HepG2 (cell line): ENCODE results near the gene OCSTAMP. TPM values are rescaled to one million over a fixed set of nuclear protein-coding genes. Genes with fewer than 3 reads are reported as not detected.

Experiments
- ATAC-seq: fragments of 200-7000 bp; cut with Tn5 transposase; 3 replicates; pipeline ENCODE4 v1.9.1; 2020; ENCODE audit warnings: mild to moderate bottlenecking, moderate library complexity
- BruUV-seq: library from RNA; stranded (reverse); fragments of 400-500 nt; replicated peaks from 2 replicates; lab custom pipeline; 2021; lab: Mats Ljungman, UMichigan
- CTCF ChIA-PET: fragments of 300-600 bp; formaldehyde crosslinking; extraction: SDS; loops from one replicate; lab custom pipeline; 2021; ENCODE audit warnings: low total read pairs, inconsistent platforms, low intra/inter-chr PET ratio; lab: Yijun Ruan, JAX
- POLR2A ChIA-PET: fragments of 350-600 bp; sonication (Branson Sonifier 250); formaldehyde crosslinking; loops from one replicate; lab custom pipeline; 2020; ENCODE audit warnings: antibody characterized with exemption, inconsistent platforms; lab: Yijun Ruan, JAX
- DNase-seq: peaks from one replicate; pipeline ENCODE4 v3.0.0-alpha.2; 2015; ENCODE audit warnings: low spot score
- FAIRE-seq: peaks from 3 replicates; lab custom pipeline; 2011; peaks lifted over from hg19 to GRCh38; lab: Jason Lieb, UNC
- H2AFZ ChIP-seq: one replicate; pipeline ENCODE4 v1.6.1; 2011; ENCODE audit warnings: low read length, inconsistent platforms
- H3K27ac ChIP-seq: fragments of 300-600 bp; 3 replicates; pipeline ENCODE4 v1.8.0; 2011; ENCODE audit warnings: mixed run types, mild to moderate bottlenecking, mixed read lengths, low read length, inconsistent platforms; ENCODE audit not compliant: insufficient read depth; ENCODE audit errors: extremely low read length
- H3K27me3 ChIP-seq, 2 experiments: fragments of 200-600 bp in 1 of 2; 2 replicates in 1 of 2; 3 replicates in 1 of 2; pipeline versions ENCODE4 v1.6.0 to v1.8.0; 2011; ENCODE audit warnings: low read length in 2 of 2, mild to moderate bottlenecking in 2 of 2, moderate library complexity in 2 of 2, inconsistent platforms in 1 of 2; ENCODE audit not compliant: insufficient read depth in 2 of 2, control insufficient read depth in 1 of 2
- H3K36me3 ChIP-seq, 2 experiments: fragments of 200-600 bp in 1 of 2; replicated peaks in 1 of 2; 2 replicates in 1 of 2; 3 replicates in 1 of 2; pipeline versions ENCODE4 v1.5.1 to v1.8.0; 2011; ENCODE audit warnings: low read length in 2 of 2, inconsistent platforms in 1 of 2; ENCODE audit not compliant: insufficient read depth in 2 of 2, control insufficient read depth in 1 of 2
- H3K4me1 ChIP-seq: 2 replicates; pipeline ENCODE4 v1.5.1; 2012; ENCODE audit warnings: low read length, inconsistent platforms; ENCODE audit not compliant: insufficient read depth
- H3K4me2 ChIP-seq: 2 replicates; pipeline ENCODE4 v1.6.0; 2011; ENCODE audit warnings: low read depth, low read length, inconsistent platforms
- H3K4me3 ChIP-seq, 3 experiments: fragments of 200-600 bp in 1 of 3; sonication (generic), shearing (Covaris generic) in 1 of 3; replicated peaks in 1 of 3; 2 replicates each; pipeline ENCODE4 v1.5.1; 2011 to 2016; ENCODE audit warnings: low read length in 3 of 3, inconsistent platforms in 2 of 3, low read depth in 2 of 3, mild to moderate bottlenecking in 2 of 3, control low read depth in 1 of 3, mixed read lengths in 1 of 3; ENCODE audit not compliant: insufficient read depth in 1 of 3
- H3K79me2 ChIP-seq: one replicate; pipeline ENCODE4 v1.6.1; 2011; ENCODE audit warnings: low read length, inconsistent platforms; ENCODE audit not compliant: insufficient read depth
- H3K9ac ChIP-seq: 2 replicates; pipeline ENCODE4 v1.6.0; 2011; ENCODE audit warnings: mild to moderate bottlenecking, low read depth, low read length, inconsistent platforms; ENCODE audit not compliant: insufficient read depth
- H3K9me3 ChIP-seq: 2 replicates; pipeline ENCODE4 v1.5.1; 2012; ENCODE audit warnings: mild to moderate bottlenecking, low read length
- H4K20me1 ChIP-seq: 2 replicates; pipeline ENCODE4 v1.6.0; 2011; ENCODE audit warnings: inconsistent platforms, mild to moderate bottlenecking, low read length, moderate library complexity; ENCODE audit not compliant: insufficient read depth
- ELF3 ChIP-seq: IDR thresholded peaks from 2 replicates; pipeline ENCODE4 v1.6.1; 2016; ENCODE audit warnings: missing genetic modification reagents, missing compliant biosample characterization
- FOSL1 ChIP-seq: sonication (generic); formaldehyde crosslinking; IDR thresholded peaks from 2 replicates; pipeline ENCODE4 v1.9.0; 2021; ENCODE audit warnings: missing genetic modification reagents, borderline replicate concordance
- IRF2 ChIP-seq: IDR thresholded peaks from 2 replicates; pipeline ENCODE4 v1.6.1; 2018; ENCODE audit warnings: missing genetic modification reagents, missing compliant biosample characterization
- MXD4 ChIP-seq: IDR thresholded peaks from 2 replicates; pipeline ENCODE4 v1.6.1; 2016; ENCODE audit warnings: mild to moderate bottlenecking, missing biosample characterization, missing genetic modification reagents
- POGK ChIP-seq: sonication (generic); formaldehyde crosslinking; conservative IDR thresholded peaks from 2 replicates; pipeline ENCODE4 v1.8.0; 2022; ENCODE audit warnings: mild to moderate bottlenecking, moderate library complexity, missing genetic modification reagents
- ZBTB2 ChIP-seq: sonication (generic); formaldehyde crosslinking; IDR thresholded peaks from 2 replicates; pipeline ENCODE4 v1.8.0; 2022; ENCODE audit warnings: low read depth, missing genetic modification reagents
- ZNF24 ChIP-seq: fragments of 450-650 bp; IDR thresholded peaks from 2 replicates; pipeline ENCODE4 v1.6.1; 2017; ENCODE audit warnings: antibody characterized with exemption, mild to moderate bottlenecking
- WGBS: methylation state at CpG from one replicate; pipeline ENCODE4 v1.1.6; 2017; ENCODE audit warnings: low lambda C conversion rate; 5-methylcytosine and 5-hydroxymethylcytosine counted together
- in situ Hi-C: cut with HindIII; loops from 2 replicates; pipeline ENCODE4 v1.10.0; 2017; ENCODE audit warnings: low pct_unique_long_range_greater_than_20kb; ENCODE audit not compliant: extremely low pct_ligation_motif_present
- intact Hi-C: fragments of 100-400 bp; cut with micrococcal nuclease; formaldehyde crosslinking; loops from one replicate; pipeline ENCODE4 v1.10.0; 2022; ENCODE audit not compliant: unreplicated experiment
- polyA plus RNA-seq, 8 experiments: library from polyadenylated mRNA; depleted of rRNA in 3 of 8; stranded (reverse) in 7 of 8; unstranded in 1 of 8; fragments of >200 nt; fragmentation: Illumina TruSeq in 4 of 8; extraction: Trizol in 4 of 8; gene quantifications; 2 replicates each; pipeline versions ENCODE4 v1.2.1 to v1.2.3, GENCODE V29; 2011 to 2016; ENCODE audit warnings: low read depth in 4 of 8, missing spikeins in 1 of 8, mixed read lengths in 1 of 8; ENCODE audit not compliant: insufficient read depth in 1 of 8
- total RNA-seq, 5 experiments: library from RNA; depleted of rRNA; stranded (reverse); fragments of >200 nt; fragmentation: Illumina TruSeq; extraction: Trizol; gene quantifications; 2 replicates each; pipeline ENCODE4 v1.2.3, GENCODE V29; 2016; ENCODE audit warnings: low read depth in 1 of 5
- TF ChIP-seq, protein P1 (sequence below): sonication (generic); formaldehyde crosslinking; IDR thresholded peaks from 2 replicates; pipeline ENCODE4 v1.4.0; 2020; ENCODE audit warnings: mild to moderate bottlenecking, missing genetic modification reagents

Gene OCSTAMP
- total and polyA plus RNA-seq, 2 of the 13 experiments (the other 11 are each of a cell fraction or from before 2014, with no cell fraction given) = not detected

DNA sequence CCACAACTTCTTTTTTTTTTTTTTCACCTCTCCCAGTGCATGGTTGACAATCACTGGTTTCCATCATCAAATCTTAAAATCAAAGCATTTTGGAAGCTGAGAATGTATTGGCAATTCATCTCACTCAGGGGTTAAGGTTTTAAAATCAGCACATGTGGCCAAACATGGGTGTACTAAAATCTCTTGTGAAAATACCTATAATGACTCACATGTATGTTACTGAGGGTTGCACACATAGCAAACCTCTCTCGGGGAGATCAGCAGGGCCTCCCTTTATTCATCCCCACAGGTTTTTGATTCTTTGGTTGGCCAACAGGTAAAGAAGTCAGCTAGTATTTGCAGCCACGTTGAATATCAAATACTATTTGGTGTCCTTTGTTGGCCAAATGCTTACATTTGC is 44.3 kb upstream of the OCSTAMP start:
- Histone ChIP-seq H3K27me3 (no peaks in the 10 kb centered on the region), H3K4me3 (no peak overlapping the region), H3K4me2 (no peak overlapping the region), H4K20me1 (no peaks in the 10 kb centered on the region), H3K79me2 (no peaks in the 10 kb centered on the region), H3K9ac (no peak overlapping the region), H3K4me1 (peaks cover 16% of the 10 kb centered on the region), H2AFZ (no peak overlapping the region), H3K27ac (no peak overlapping the region), H3K36me3 (peaks cover 2 to 17% of the 10 kb centered on the region in 2 experiments; a peak in 3 of 5 replicates), H3K9me3 (no peaks in the 10 kb centered on the region)
- ChIA-PET CTCF (no interaction called here), POLR2A (no interaction called here)
- no peak for DNase-seq
- in situ Hi-C loops (no loop called here), intact Hi-C loops (no loop called here)
- TSS peak; percentile 11 for BruUV-seq
- 92% methylated on average over 2 of the region's 2 CpGs for WGBS
- TF ChIP-seq, protein P1, sequence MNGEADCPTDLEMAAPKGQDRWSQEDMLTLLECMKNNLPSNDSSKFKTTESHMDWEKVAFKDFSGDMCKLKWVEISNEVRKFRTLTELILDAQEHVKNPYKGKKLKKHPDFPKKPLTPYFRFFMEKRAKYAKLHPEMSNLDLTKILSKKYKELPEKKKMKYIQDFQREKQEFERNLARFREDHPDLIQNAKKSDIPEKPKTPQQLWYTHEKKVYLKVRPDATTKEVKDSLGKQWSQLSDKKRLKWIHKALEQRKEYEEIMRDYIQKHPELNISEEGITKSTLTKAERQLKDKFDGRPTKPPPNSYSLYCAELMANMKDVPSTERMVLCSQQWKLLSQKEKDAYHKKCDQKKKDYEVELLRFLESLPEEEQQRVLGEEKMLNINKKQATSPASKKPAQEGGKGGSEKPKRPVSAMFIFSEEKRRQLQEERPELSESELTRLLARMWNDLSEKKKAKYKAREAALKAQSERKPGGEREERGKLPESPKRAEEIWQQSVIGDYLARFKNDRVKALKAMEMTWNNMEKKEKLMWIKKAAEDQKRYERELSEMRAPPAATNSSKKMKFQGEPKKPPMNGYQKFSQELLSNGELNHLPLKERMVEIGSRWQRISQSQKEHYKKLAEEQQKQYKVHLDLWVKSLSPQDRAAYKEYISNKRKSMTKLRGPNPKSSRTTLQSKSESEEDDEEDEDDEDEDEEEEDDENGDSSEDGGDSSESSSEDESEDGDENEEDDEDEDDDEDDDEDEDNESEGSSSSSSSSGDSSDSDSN (CRISPR knock-in tag) = no peak
- no peak for TF ChIP-seq ZNF24
- no peak for ATAC-seq
- no peak for FAIRE-seq

GRCh38 chr20:46592580-46593362 is 42.3 kb upstream of the OCSTAMP start:
- Histone ChIP-seq H3K4me3 (no peak overlapping the region), H3K79me2 (no peaks in the 10 kb centered on the region), H3K27me3 (no peaks in the 10 kb centered on the region), H3K27ac (no peak overlapping the region), H3K9ac (no peak overlapping the region), H2AFZ (no peak overlapping the region), H3K9me3 (no peaks in the 10 kb centered on the region), H3K4me2 (no peak overlapping the region), H4K20me1 (no peaks in the 10 kb centered on the region), H3K4me1 (no peaks in the 10 kb centered on the region), H3K36me3 (peaks cover 21 to 27% of the 10 kb centered on the region in 2 experiments; a peak in 4 of 5 replicates)
- in situ Hi-C loops = no loop called here
- ATAC-seq (peak; percentile 91), DNase-seq (peak; percentile 36), FAIRE-seq (peak; percentile 60)
- ChIA-PET CTCF (interaction anchor here (1.2 to 1.8 kb wide), 3 partner anchors 30 to 107 kb away, joined by 3 to 7 read pairs (median 5); no protein-coding TSS in a partner anchor), POLR2A (no interaction called here)
- intact Hi-C loops = no loop called here
- BruUV-seq = TSS peak; percentile 19
- 97% methylated on average over 4 of the region's 4 CpGs for WGBS
- no peak for TF ChIP-seq FOSL1 (CRISPR knock-in tag)
- no peak for TF ChIP-seq MXD4 (CRISPR knock-in tag)
- no peak for TF ChIP-seq ELF3 (CRISPR knock-in tag)
- peak; percentile 24; the same call in 1 of the 2 replicates for TF ChIP-seq ZBTB2 (CRISPR knock-in tag)
- TF ChIP-seq POGK (CRISPR knock-in tag) = no peak
- TF ChIP-seq IRF2 (CRISPR knock-in tag) = no peak
